Pancreas (tissue), 10 donors: ENCODE results near the gene SLC39A11. TPM values are rescaled to one million over a fixed set of nuclear protein-coding genes. Genes with fewer than 3 reads are reported as not detected.

Experiments used
- ATAC-seq, 4 donors: fragments of 200-7000 bp; cut with Tn5 transposase; one replicate each; pipeline versions ENCODE4 v1.8.0 to v1.9.1; 2020; ENCODE audit warnings: mild to moderate bottlenecking in 4 of 4, moderate library complexity in 4 of 4
- DNase-seq, 6 donors: peaks; one replicate each; pipeline ENCODE4 v3.0.0-alpha.2; 2020
- FAIRE-seq: peaks from 2 replicates; lab custom pipeline; 2012; peaks lifted over from hg19 to GRCh38; lab: Jason Lieb, UNC
- H3K27ac ChIP-seq, 4 donors: fragments of 200-600 bp; sonication (generic); 1 replicate in 3 of 4; 2 replicates in 1 of 4; pipeline versions ENCODE4 v1.5.0 to v1.8.0; 2020
- H3K27me3 ChIP-seq, 4 donors: fragments of 200-600 bp; one replicate each; pipeline ENCODE4 v1.8.0; 2021
- H3K36me3 ChIP-seq, 3 donors: fragments of 200-600 bp; sonication (generic) in 1 of 3; one replicate each; pipeline versions ENCODE4 v1.5.0 to v1.8.0; 2020 to 2021
- H3K4me1 ChIP-seq, 3 donors: fragments of 200-600 bp; one replicate each; pipeline ENCODE4 v1.8.0; 2021
- H3K4me3 ChIP-seq, 4 donors: fragments of 200-600 bp; sonication (generic) in 2 of 4; one replicate each; pipeline versions ENCODE4 v1.5.0 to v1.8.0; 2020 to 2021
- H3K9me3 ChIP-seq, 4 donors: fragments of 200-600 bp; one replicate each; pipeline ENCODE4 v1.8.0; 2021
- CTCF ChIP-seq, 4 donors: fragments of 200-600 bp; sonication (generic) in 3 of 4; IDR thresholded peaks; one replicate each; pipeline versions ENCODE4 v1.5.0 to v1.8.0; 2021; ENCODE audit warnings: antibody characterized with exemption in 4 of 4
- WGBS, 2 donors: extraction: QIAGEN DNeasy Blood & Tissue Kit; methylation state at CpG; one replicate each; pipeline ENCODE4 v1.1.7; 2013; 5-methylcytosine and 5-hydroxymethylcytosine counted together
- intact Hi-C, 3 donors: fragments of 100-400 bp; cut with DNase I; formaldehyde crosslinking; loops; one replicate each; pipeline versions ENCODE4 v1.11.1 to v1.14.2; 2022
- polyA plus RNA-seq, 2 donors: library from polyadenylated mRNA; stranded (reverse); fragments of 200-250 nt; gene quantifications; one replicate each; pipeline ENCODE4 v1.2.3, GENCODE V29; 2013
- total RNA-seq, 6 donors: library from RNA; stranded (reverse); fragmentation: NEBNext Ultra II Directional in 4 of 6; extraction: Animal tissue kit (Norgen Biotek cat#: 25700) in 4 of 6; gene quantifications; one replicate each; pipeline versions ENCODE4 v1.2.1 to v1.2.4, GENCODE V29; 2021 to 2023
- donor health status: healthy with polysubstance abuse.
- donor health status: DM: no; HTN: no; CAD: no; lungs with moderate emphysema.
- donor health status: DM: no; HTN: no; CAD: no.
- donor health status: control.
- donor health status: control.
- donor health status: Bipolar disorder and iron deficiency.
- donor health status: DM: yes; HTN: yes; CAD: no.
- donor health status: DM: no; HTN: no; CAD: no.
- donor health status: DM: no; HTN: no; CAD: no.
- donor health status: DM: yes; HTN: yes; CAD: no.

SLC39A11 gene
- total and polyA plus RNA-seq, 8 donors, result 7.9 to 32.9 (median 19.9) TPM

- ATAC-seq, result no peak
- no peak overlapping the region for H3K4me3 ChIP-seq
- no peak for DNase-seq
- intact Hi-C loops, result no loop called here
- 65 to 67% methylated on average over 2 of the region's 2 CpGs for WGBS, 2 donors
- H3K36me3 ChIP-seq, result no peaks in the 10 kb centered on the region
- H3K9me3 ChIP-seq, result no peaks in the 10 kb centered on the region
- no peaks in the 10 kb centered on the region for H3K4me1 ChIP-seq
- no peaks in the 10 kb centered on the region for H3K27me3 ChIP-seq
- FAIRE-seq, result no peak
- TF ChIP-seq CTCF (IDR thresholded peaks at IDR 0.05), result no peak
- H3K27ac ChIP-seq, result no peak overlapping the region
Observed at GRCh38 chr17:72646176-72646575, 446.3 kb downstream of the SLC39A11 start.

- Histone ChIP-seq H3K4me3 (no peak overlapping the region), H3K9me3 (no peaks in the 10 kb centered on the region), H3K27ac (no peak overlapping the region), H3K36me3 (no peaks in the 10 kb centered on the region), H3K27me3 (no peaks in the 10 kb centered on the region), H3K4me1 (no peaks in the 10 kb centered on the region)
- ATAC-seq (no peak), FAIRE-seq (no peak), DNase-seq (no peak)
- TF ChIP-seq CTCF (IDR thresholded peaks at IDR 0.05), result no peak
- WGBS, 2 donors, result 89 to 93% methylated on average over 4 of the region's 4 CpGs
- intact Hi-C loops, result no loop called here
Observed at GRCh38 chr17:72644492-72644891, 448.0 kb downstream of the SLC39A11 start.

GRCh38 chr17:72643575-72644216 is 448.8 kb downstream of the SLC39A11 start:
- intact Hi-C loops, result no loop called here
- FAIRE-seq, result no peak

GRCh38 chr17:72642720-72643119 is 449.8 kb downstream of the SLC39A11 start:
- H3K4me1 ChIP-seq, result no peaks in the 10 kb centered on the region
- H3K9me3 ChIP-seq, result no peaks in the 10 kb centered on the region
- no peak for FAIRE-seq
- no peak for TF ChIP-seq CTCF (IDR thresholded peaks at IDR 0.05)
- H3K36me3 ChIP-seq, result no peaks in the 10 kb centered on the region
- H3K4me3 ChIP-seq, result no peak overlapping the region
- intact Hi-C loops, result no loop called here
- H3K27me3 ChIP-seq, result no peaks in the 10 kb centered on the region
- H3K27ac ChIP-seq, result no peak overlapping the region
- WGBS, 2 donors, result 97 to 98% methylated on average over 7 of the region's 7 CpGs
- no peak for DNase-seq
- no peak for ATAC-seq

More at GRCh38 chr17:72643575-72644216, 448.8 kb downstream of the SLC39A11 start:
- no peak for ATAC-seq
- Histone ChIP-seq H3K4me1 (no peaks in the 10 kb centered on the region), H3K4me3 (no peak overlapping the region), H3K36me3 (no peaks in the 10 kb centered on the region), H3K27me3 (no peaks in the 10 kb centered on the region), H3K27ac (no peak overlapping the region), H3K9me3 (no peaks in the 10 kb centered on the region)
- no peak for TF ChIP-seq CTCF (IDR thresholded peaks at IDR 0.05)
- DNase-seq, result no peak
- 79% methylated on average over 4 of the region's 4 CpGs for WGBS, 2 donors

GRCh38 chr17:72640415-72641165 is 451.9 kb downstream of the SLC39A11 start:
- peak; percentile 85 to 98 (median 96) for ATAC-seq
- DNase-seq, result peak; percentile 62 to 88 (median 72)
- WGBS, 2 donors, result 15 to 18% methylated on average over 60 to 61 of the region's 61 CpGs
- no peak for TF ChIP-seq CTCF (IDR thresholded peaks at IDR 0.05)
- Histone ChIP-seq H3K4me3 (peak overlapping the region in 2 of 4 donors; percentile 6 to 35), H3K36me3 (no peaks in the 10 kb centered on the region), H3K9me3 (no peaks in the 10 kb centered on the region), H3K4me1 (no peaks in the 10 kb centered on the region), H3K27ac (peak overlapping the region in 3 of 4 donors; percentile 31 to 55 (median 55)), H3K27me3 (no peaks in the 10 kb centered on the region)
- intact Hi-C loops, result no loop called here
- no peak for FAIRE-seq
